ENCODE results near the gene LASP1. TPM values are rescaled to one million over a fixed set of nuclear protein-coding genes. Genes with fewer than 3 reads are reported as not detected.

The LASP1 gene
- polyA plus RNA-seq, 3 donors = 132 to 165 (median 143) TPM

DNA sequence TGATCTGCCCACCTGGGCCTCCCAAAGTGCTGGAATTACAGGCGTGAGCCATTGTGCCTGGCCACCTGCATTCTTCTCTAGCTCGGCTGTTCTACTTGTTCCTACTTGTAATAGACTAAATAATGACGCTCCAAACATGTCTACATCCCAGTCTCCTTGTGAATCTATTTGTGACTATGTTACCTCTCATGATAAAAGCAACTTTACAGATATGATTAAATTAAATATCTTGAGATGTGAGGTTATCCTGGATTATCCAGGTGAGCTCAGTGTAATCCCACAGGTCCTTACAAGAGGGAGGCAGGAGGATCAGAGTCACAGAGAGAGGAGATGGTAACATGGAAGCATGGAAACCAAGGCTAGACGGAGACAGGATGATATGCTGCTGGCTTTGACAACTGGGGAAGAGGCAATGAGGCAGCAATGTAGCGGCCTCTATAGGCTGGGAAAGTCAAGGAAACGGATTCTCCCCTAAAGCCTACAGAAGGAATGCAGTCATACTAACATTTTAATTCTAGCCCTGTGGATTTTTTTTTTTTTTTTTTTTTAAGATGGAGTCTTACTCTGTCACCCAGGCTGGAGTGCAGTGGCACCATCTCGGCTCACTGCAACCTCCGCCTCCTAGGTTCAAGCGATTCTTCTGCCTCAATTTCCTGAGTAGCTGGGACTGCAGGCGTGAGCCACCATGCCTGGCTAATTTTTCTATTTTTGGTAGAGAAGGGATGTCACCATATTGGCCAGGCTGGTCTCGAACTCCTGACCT lies 5.0 kb upstream of the LASP1 start:
- DNase-seq (ENCODE audit: extremely low read depth in 1 of 11, low read depth in 9 of 11, low spot score in 4 of 11) = no peak

DNA sequence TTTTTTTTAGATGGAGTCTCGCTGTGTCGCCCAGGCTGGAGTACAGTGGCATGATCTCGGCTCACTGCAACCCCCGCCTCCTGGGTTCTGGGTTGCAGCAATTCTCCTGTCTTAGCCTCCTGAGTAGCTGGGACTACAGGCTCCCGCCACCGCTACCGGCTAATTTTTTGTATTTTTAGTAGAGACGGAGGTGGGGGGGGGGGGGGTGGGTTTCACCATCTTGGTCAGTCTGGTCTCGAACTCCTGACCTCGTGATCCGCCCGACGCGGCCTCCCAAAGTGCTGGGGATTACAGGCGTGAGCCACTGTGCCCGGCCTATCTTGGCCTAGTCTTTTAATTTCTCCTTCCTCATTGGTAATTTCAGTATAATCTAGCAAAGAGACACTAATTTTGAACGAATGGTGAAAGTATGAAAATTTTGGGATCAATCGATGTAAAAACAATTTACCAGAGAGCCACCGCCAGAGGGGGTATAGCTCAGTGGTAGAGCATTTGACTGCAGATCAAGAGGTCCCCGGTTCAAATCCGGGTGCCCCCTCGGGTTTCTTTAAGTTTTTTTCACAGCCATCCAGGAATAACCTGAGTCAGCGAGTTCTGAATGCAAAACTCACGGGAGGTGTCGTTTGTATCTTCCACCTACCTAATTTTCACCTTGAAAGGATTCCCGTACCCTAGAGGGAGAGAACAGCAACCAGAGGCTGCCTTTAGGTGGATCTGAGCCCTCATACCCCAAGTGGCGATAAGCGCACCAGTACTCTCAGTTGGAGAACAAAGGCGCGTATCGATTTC lies 2.5 kb upstream of the LASP1 start:
- DNase-seq (ENCODE audit: extremely low read depth in 1 of 11, low read depth in 9 of 11, low spot score in 4 of 11) = peak in 2 of 11 donors; percentile 36 to 54

DNA sequence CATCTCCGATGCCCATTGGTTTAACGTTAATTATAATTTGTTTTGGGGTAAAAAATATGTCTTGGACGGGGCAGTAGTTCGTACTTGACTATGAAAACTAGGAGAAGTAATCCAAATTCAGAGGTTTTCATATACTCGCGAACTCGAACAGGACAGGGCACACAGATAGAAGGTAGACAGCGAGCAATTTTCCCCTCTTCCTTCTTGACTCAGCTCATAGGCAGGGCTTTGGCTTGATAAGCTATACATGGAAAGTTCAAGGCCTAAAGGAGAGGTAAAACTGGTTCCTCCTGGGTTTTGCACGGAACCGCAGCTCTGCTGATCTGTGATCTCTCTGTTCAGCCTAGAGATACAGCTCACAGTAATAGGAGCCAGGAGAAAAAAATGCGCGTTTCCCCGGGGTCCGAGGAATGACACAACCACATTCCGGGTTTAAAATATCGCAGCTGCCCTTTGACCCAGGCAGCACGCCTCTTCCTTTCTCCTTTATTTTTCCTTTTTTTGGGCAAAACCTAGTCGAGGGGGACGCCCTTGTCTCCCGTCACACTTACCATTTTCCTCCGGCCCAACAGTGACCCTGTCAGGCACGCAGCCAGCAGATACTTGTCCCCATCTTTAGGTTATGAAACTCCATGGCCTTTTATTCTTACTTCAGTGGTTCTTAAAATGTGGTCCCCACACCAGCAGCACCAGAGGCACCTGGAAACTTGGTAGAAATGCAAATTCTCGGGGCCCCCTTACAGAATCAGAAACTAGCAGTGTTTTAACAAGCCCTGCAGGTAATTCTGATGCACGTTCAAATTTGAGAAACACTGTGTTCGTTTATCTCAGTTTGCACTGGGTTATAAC lies 1.7 kb upstream of the LASP1 start:
- no peak for DNase-seq (ENCODE audit: extremely low read depth in 1 of 11, low read depth in 9 of 11, low spot score in 4 of 11)

DNA sequence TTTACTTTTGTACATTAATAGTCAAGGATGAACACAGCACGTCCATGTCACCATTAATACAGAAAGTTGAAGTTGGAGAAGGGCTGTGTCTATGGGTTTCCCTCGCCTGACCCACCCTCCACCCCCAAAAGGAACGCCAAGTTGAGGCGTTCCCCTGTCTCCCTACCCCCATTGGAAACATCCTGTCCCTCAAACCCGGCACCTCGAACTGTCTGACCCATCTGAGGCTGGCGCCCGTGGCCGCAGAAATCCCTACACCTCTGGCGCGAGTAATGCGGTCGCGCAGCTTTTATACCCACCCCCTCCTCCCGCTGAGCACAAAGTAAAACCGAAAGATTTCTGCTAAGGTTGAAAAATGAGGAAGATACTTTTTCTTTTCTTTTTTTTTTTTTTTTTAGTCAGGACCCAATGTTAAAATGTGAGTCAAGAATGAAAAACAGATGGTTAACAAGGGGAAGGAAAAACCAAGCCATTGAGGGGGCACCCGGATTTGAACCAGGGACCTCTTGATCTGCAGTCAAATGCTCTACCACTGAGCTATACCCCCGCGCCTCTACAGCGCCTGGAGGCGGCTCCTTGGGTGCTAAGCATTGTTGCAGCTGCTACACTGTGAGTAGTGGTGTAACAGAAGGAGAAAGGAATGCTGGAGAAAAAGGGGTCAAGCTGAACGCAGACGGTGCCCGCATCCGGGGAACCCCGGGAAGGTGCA lies 887 bp upstream of the LASP1 start:
- DNase-seq (ENCODE audit: extremely low read depth in 1 of 11, low read depth in 9 of 11, low spot score in 4 of 11) = peak in 8 of 11 donors; percentile 85 to 92 (median 90)

DNA sequence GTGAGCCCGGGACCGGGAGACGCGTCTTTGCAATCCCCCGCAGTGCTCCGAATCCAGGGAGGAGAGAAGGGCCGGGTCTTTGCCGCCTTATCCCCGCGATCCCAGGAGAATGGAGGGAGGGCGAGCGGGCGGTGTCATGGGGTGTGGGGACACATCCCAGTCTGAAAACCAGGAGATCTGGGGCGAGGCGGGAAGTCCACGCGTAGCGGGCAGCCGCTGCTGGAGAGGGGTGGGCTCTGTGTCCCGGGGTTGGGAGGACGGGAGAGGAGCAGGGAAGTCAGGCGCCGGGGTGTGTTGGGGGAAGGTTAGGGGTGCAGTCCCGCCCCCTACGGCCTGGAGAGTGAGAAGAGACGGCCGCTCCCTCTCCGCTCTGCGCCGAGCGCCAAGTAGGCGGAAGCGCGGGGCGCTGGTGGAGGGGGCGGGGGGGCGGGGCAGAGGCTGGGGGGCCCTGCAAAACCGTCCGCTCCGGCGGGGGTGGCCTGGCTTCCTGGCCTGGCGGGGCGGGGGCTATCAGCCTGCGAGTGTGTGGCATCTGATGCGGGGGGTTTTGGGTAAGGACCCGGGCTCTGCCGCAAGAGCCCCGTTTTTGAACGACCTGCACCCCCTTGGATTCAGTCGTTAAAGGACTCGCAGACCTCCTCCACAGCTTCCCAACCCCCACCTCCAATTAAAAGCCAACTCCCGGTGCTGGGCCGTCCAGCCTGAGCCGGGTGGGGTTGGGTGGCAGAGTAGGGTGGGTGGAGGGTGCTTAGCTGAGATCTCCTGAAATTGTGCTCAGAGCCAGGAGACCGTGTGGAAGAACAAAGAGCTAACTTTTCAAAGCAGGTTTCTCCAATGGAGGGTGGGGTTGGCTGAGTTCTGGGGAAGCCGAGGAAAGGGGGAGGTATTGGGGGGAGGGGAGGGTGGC lies 654 bp downstream of the LASP1 start:
- no peak for DNase-seq (ENCODE audit: extremely low read depth in 1 of 11, low read depth in 9 of 11, low spot score in 4 of 11)

DNA sequence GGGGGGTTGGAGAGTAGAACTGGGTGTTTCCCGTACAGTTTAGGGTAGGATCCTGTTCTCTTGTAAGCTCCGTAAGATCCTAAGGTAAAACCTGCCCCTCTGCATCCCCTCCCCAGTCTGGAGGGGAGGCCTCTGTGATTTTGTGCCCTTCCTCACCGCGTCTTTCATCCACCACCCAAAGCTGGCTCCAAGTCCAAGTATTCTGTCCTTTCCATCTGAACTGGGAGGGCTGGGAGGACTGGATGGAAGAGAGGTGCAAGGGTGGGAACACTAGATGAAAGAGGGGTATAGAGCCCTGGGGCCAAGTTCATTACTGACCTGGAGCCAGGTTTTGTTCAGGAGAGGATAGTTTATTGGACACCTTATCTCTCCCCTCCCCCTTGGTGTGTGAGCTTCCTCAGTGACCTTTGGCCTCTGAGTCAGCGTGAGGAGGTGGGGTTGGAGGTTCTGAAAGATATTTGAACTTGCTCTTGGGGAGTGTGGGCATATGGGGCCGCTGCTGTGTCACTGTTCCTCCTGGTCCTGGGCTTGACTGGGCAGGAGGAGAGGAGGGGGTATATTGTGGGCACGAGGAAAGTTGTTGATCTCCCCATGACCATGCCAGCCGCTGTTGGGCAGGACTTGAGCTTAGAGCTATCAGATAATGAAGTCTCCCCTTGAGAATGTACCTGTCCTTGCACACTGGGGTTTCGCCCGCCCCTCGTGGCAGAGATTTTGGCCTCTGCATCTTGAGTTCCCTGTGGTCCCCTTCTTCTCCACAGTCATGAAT lies 1.6 kb downstream of the LASP1 start:
- DNase-seq (ENCODE audit: extremely low read depth in 1 of 11, low read depth in 9 of 11, low spot score in 4 of 11) = peak in 2 of 11 donors; percentile 47 to 54

DNA sequence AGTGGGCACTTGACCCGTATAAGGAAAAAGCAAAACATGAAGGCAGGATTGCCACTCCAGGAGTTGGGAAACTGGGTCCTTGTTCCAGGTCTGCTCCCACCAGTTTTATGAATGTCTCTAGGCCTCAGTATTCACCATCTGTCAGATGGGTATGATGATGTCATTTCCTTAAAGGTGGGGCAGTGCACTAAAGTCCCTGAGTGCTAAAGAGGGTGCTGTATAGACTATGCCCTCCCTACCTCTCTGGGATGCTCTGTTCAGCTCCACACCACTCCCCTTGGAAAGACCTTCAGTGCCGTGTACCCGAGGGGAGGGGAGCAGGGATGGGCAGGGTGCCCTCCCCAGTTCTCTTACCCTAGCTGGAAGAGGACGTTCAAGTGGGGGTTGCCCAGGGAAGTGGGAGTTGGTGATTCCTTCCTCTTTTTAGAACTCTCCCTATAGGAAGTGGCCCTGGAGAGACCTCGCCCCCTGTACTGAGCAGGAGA lies 2.2 kb downstream of the LASP1 start:
- DNase-seq (ENCODE audit: extremely low read depth in 1 of 11, low read depth in 9 of 11, low spot score in 4 of 11) = no peak

DNA sequence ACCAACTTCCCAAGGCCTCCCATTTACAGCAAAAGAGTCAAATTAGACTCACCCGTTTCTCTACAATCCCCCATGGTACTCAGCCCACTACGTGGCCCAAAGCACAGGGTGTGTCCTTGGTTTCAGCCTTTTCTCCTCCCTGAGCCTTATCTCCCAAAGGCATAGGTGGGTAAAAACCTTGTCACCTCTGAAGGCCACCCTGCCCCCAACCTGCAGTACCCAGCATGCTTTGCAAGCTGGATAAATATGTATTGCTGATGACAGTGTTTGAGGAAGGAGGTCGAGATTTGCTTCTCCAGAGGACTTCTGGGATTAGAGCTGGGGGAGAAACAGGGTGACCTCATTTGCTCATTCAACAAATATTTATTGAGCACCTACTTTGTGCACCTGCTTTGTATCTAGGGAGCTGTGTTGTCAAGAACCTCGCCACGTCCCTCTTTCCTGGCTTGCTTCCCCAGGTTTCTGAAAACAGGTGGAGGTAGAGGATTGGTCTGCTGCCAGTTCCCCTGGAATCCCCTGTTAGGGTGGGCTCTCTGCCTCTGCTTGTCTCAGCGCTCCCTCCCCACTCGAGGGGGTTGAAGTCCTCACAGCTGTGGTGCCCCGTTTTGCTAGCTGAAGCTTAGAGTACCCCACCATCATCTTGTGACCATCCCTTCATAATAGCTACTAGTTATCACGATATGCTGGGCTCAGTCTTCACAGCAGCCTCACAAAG lies 3.0 kb downstream of the LASP1 start:
- DNase-seq (ENCODE audit: extremely low read depth in 1 of 11, low read depth in 9 of 11, low spot score in 4 of 11) = no peak

DNA sequence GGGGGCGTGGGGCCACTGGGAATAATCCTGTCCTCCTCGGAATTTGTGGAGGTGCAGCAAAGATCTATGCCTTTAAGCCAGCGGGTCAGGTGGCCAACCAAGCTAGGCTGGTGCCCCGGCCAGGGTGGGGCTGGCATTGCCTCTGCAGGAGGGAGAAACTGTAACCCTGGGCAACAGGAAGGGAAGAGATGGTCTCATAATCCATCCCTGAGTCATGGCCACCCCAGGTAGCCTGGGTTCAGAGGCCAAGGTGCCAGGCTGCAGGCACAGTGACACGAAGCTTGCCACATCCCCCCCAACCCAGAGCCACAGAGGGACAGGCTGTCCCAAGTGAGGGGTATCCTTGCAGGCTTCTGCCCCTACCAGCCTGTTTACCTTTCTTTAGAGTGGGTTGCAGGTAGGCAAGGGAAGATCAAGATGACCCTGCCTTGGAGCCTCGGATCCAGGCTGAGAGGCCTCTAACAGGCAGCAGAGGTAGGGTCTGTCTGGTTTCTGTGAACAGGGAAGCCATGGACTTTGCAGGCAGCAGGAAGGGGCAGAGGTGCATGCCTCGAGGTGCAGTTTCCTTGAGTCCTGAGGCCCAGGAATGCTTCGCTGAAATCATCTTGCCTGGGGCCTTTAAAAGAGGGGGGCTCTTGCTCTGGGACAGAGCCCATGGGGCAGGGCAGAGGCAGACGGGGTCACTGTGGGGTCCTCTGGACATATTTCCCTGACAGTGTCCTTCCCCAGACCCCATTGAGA lies 4.0 kb downstream of the LASP1 start:
- no peak for DNase-seq (ENCODE audit: extremely low read depth in 1 of 11, low read depth in 9 of 11, low spot score in 4 of 11)

DNA sequence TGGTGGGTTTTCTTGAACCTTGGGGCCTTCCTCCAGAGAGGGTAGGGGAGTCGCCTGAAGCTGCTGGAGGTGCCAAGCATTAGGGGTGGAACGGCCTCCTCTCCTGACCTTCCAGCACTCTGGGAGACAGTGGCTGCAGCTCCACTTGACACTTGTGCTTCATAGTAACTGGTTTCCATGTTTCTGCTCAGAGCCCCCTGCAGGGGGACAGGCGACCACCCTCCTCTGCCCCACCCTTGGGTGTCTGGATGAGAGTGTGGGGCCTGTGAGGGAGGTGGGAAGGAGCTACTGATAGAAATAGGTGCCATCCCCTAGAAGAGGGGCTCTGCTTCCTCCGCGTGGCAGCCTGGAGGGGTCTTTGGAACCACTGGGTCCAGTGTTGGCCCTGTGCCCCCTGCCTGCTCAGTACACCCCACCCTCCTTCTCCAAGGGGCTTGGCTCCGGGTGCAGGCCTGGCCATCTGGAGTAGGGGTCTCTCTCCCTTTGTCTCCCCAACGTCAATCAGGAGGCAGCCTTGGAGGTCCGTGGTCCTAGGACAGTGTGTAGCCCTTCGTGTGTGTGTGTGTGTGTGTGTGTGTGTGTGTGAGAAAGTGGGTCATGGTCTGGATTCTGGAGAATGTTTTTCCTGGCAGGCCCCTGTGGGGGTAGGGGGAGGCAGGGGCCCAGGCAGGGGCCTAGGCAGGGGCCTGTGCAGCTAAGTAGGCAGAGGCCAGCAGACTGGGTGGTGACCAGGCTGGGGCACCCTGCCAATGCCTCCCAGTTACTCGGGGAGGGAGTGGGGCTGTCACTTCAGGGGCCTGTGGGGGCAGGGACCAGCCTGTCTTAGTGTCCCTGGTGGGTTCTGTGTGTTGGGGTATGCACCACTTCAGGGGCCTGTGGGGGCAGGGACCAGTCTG lies 4.9 kb downstream of the LASP1 start:
- DNase-seq (ENCODE audit: extremely low read depth in 1 of 11, low read depth in 9 of 11, low spot score in 4 of 11) = no peak

DNA sequence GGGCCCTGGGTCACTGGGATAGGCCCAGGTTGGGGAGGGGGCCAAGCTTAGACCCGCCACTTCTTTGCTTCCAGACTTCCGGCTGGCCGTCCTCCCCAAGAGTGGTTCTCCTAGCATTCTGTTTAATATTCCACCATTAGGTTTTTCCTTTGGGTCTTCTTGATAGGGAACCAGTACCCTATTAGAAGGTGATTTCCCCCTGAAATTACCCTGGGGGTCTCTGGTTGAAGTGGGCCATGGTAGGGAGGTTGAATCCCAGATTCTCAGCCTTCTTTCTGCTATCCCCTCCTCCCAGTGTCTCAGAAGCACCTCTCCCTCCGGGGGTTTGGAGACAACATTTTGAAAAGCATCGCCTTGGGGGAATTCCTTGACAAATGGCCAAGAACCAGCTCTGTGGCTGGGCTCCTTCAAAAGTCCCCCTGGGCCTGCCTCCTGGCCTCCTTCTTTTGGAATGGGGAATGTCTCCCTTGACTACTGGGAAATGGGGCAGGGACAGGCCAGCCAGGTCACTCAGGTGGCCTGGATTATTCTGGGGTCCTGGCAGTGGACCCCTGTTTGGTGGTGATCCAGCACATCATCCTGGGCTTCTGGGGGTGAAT lies 5.7 kb downstream of the LASP1 start:
- no peak for DNase-seq (ENCODE audit: extremely low read depth in 1 of 11, low read depth in 9 of 11, low spot score in 4 of 11)

DNA sequence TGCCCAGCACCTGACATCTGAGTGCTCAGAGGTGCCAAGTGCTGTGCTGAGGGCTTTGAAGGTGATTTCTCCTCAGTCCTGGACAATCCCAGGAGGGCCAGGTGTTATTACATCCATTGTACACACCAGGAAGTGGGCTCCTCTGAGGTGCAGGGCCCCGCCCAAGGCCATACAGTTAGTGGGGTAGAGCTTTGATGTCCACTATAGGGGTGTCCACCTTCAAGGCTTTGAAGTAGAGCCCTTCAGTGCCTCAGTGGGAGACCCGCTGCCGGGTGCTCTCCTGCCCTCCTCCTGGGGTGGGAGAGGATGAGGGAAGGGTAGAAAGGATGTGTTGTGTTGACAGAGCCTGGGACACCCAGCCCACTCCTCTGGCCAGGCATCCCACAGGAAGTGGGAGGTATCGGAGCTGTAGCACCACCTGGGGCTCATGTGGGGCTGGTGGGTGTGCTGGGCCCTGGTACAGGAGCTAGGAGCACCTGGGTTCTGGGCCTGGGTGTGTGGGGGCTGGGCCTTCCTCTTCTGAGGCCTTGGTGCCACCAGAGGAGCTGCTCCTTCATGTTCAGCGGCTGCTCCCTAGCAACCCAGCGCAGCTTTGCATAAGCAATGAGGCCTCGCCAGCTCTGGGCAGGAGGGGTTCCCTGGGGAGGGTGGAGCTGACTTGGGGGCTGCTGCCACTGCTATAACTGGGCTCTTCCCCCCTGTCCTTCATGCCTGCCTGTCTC lies 7.4 kb downstream of the LASP1 start:
- no peak for DNase-seq (ENCODE audit: extremely low read depth in 1 of 11, low read depth in 9 of 11, low spot score in 4 of 11)

DNA sequence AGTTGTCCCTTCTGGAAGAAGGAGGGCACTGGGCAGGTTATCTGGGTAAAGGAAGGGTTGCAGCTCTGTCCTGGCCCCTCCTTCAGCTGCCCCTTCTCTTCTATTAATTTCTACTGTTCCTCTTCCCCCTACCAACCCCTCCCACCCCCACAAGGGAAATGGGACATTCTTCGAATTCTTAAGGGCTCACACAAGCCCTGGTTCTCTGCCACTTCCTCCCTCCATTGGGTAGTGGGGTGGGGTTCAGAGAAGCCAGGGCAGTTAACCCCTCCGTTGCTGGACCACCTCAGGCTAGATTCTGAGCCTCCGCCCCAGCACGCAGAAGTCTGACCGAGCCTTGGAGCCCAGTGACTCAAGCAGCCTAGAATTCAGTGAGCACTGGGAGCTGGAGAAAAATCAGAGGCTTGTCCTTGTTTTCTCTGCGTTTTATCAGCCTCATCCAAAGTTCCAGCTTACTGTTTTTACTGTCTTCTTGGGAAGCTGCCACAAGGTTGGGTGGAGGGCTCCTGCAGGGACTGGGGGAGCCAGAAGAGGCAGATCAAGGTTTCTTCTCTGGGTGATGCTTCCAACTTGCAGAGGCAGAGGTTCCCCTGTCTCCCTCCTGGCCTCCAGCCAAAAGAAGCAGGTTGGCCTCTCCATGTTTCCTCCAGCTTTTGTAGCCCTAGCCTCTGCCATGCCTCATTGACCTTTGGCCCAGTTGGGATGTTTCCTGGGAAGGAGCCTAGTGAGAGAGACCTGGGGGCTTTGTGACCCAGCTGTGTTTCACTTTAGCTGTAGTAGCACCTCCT lies 10.2 kb downstream of the LASP1 start:
- DNase-seq (ENCODE audit: extremely low read depth in 1 of 11, low read depth in 9 of 11, low spot score in 4 of 11) = peak in 4 of 11 donors; percentile 42 to 81 (median 71)

Data from renal cortex interstitium (tissue), 11 donors.